GM19351 (cell line): Measurements from ENCODE around the gene S100A12.

Source experiments
- ATAC-seq: cut with Tn5 transposase; IDR thresholded peaks from one replicate; pipeline ENCODE4 v1.9.1; 2021; ENCODE audit warnings: mild to moderate bottlenecking, moderate library complexity; ENCODE audit not compliant: unreplicated experiment

S100A12 gene

GRCh38 chr1:153337980-153338853 is 37.2 kb downstream of the S100A12 start:
- ATAC-seq = no peak

DNA sequence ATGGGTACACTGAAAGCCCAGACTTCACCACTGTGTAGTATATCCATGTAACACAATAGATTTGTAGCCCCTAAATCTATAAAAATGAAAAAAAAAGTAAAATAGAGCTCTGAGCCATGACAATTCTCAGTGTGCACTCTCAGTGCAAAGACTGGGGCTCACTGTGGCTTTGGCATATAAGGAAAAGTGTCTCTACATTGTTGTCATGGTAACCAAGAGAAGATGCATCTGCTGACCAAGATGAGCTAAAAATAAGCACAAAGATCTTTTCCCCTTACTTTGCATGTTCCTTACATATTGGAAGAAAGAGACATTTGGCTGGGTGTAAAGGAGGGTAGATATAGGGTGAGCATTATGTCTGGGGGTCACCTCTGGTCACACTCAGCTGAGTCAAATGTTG is 38.8 kb downstream of the S100A12 start:
- ATAC-seq = no peak

GRCh38 chr1:153333902-153334301 is 41.5 kb downstream of the S100A12 start:
- no peak for ATAC-seq

DNA sequence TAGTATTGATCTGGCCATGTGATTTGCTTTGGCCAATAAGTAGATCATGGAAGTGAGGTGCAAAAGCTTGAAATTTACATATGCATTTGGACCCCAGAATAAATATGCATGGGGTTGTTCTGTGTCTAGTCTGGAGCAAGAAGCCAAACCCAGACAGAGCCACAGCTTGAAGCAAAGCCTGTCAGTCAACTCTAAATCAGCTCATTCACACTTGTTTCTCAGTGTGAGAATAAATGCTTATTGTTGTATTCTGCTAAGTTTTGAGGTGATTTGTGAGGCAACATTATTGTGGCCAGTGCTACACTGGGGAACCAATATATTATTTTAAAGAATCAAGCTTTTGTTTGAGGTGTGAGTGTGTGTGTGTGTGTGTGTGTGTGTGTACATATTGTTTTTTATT is 50.5 kb downstream of the S100A12 start:
- ATAC-seq = no peak
